ENCODE data around the gene PZP. TPM values are rescaled to one million over a fixed set of nuclear protein-coding genes. Genes with fewer than 3 reads are reported as not detected.
"Not testable (repeated sequence)": the region's sequence is repeated elsewhere in the genome, so short reads cannot be mapped to it uniquely, and the experiment has no call there.

Gene PZP
- total RNA-seq, result not detected

GRCh38 chr12:9208229-9208628 lies at the start of gene PZP:
TSS of gene PZP (minus strand) at chr12:9208395. CDS start at chr12:9208341, 54 bp downstream.
- no peak within 1 kb of the TSS for H3K4me3 Mint-ChIP-seq
- ChIA-PET POLR2A (no interaction called here), CTCF (no interaction called here)
- no peak for DNase-seq
- H3K27ac Mint-ChIP-seq, result no peak within 1 kb of the TSS
- no peaks in the 10 kb centered on the region for H3K9me3 Mint-ChIP-seq
- H3K4me1 Mint-ChIP-seq, result no peaks in the 10 kb centered on the region
- no peaks in the 10 kb centered on the region for H3K36me3 Mint-ChIP-seq (ENCODE audit: low read depth)
- no peaks in the 10 kb centered on the region for H3K27me3 Mint-ChIP-seq

GRCh38 chr12:9256758-9257405 lies 48.7 kb upstream of the PZP start:
- Mint-ChIP-seq H3K4me1 (peaks cover 2% of the 10 kb centered on the region), H3K9me3 (no peaks in the 10 kb centered on the region), H3K4me3 (no peak overlapping the region), H3K36me3 (ENCODE audit: low read depth) (no peaks in the 10 kb centered on the region), H3K27ac (no peak overlapping the region), H3K27me3 (peaks cover 23% of the 10 kb centered on the region)
- DNase-seq, result no peak
- ChIA-PET POLR2A (no interaction called here), CTCF (no interaction called here)

DNA sequence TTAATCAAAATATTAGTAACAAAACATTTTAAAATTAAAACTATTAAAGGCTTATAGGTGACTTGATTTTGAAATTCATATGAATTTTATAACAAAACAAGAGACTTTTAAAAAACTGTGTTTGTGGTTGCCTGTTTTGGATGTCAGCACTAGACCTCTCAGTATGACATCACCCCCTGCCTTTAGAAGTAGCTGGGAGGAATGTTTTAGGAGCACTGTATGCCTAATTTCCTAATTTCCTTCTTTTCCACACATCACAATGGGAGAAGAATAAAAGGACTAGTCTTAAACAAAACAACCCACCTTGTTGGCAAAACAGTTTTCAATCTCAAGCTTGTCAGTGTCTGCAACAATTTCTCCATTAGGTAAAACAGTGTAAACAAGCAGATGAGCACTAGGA lies 48.1 kb upstream of the PZP start:
- Mint-ChIP-seq H3K9me3 (no peaks in the 10 kb centered on the region), H3K27me3 (peaks cover 28% of the 10 kb centered on the region), H3K4me1 (peaks cover 2% of the 10 kb centered on the region), H3K4me3 (no peak overlapping the region), H3K36me3 (ENCODE audit: low read depth) (no peaks in the 10 kb centered on the region), H3K27ac (no peak overlapping the region)
- no peak for DNase-seq
- ChIA-PET POLR2A (no interaction called here), CTCF (interaction anchor here (1.0 kb wide), 1 partner anchor 8 kb away, joined by 3 read pairs; no protein-coding TSS in a partner anchor)

- no peak for DNase-seq
- Mint-ChIP-seq H3K36me3 (ENCODE audit: low read depth) (no peaks in the 10 kb centered on the region), H3K27ac (no peak overlapping the region), H3K4me3 (no peak overlapping the region), H3K27me3 (peaks cover 33% of the 10 kb centered on the region), H3K4me1 (peaks cover 2% of the 10 kb centered on the region), H3K9me3 (no peaks in the 10 kb centered on the region)
- ChIA-PET CTCF (interaction anchor here (0.8 to 1.0 kb wide), 2 partner anchors 9 to 167 kb away, joined by 3 read pairs; no protein-coding TSS in a partner anchor), POLR2A (no interaction called here)
Observed at GRCh38 chr12:9255837-9256236, 47.6 kb upstream of the PZP start.

GRCh38 chr12:9253464-9253863 lies 45.3 kb upstream of the PZP start:
- CTCF ChIA-PET, result no interaction called here
- Mint-ChIP-seq H3K4me1 (no peaks in the 10 kb centered on the region), H3K27ac (no peak overlapping the region), H3K36me3 (ENCODE audit: low read depth) (peaks cover 4% of the 10 kb centered on the region), H3K4me3 (no peak overlapping the region), H3K9me3 (peaks cover 9% of the 10 kb centered on the region), H3K27me3 (peaks cover 37% of the 10 kb centered on the region)
- POLR2A ChIA-PET, result no interaction called here
- no peak for DNase-seq

DNA sequence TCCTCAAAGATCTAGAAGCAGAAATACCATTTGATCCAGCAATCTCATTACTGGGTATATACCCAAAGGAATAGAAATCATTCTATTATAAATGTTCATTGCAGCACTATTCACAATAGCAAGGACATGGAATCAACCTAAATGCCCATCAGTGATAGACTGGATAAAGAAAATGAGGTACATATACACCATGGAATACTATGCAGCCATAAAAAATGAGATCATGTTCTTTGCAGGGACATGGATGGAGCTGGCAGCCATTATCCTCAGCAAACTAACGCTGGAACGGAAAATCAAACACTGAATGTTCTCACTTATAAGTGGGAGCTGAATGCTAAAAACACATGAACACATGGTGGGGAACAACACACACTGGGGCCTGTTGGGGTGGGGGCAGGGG lies 44.6 kb upstream of the PZP start:
- H3K4me3 Mint-ChIP-seq; H3K9me3 Mint-ChIP-seq; H3K36me3 Mint-ChIP-seq (ENCODE audit: low read depth); H3K27ac Mint-ChIP-seq; CTCF ChIA-PET; POLR2A ChIA-PET; H3K4me1 Mint-ChIP-seq; DNase-seq: not testable (repeated sequence)
- H3K27me3 Mint-ChIP-seq, result peaks cover 40% of the 10 kb centered on the region

GRCh38 chr12:9252256-9252655 lies 44.1 kb upstream of the PZP start:
- ChIA-PET CTCF (no interaction called here), POLR2A (no interaction called here)
- no peak for DNase-seq
- peaks cover 9% of the 10 kb centered on the region for H3K9me3 Mint-ChIP-seq
- H3K4me1 Mint-ChIP-seq, result no peaks in the 10 kb centered on the region
- H3K27me3 Mint-ChIP-seq, result peaks cover 40% of the 10 kb centered on the region
- peaks cover 4% of the 10 kb centered on the region for H3K36me3 Mint-ChIP-seq (ENCODE audit: low read depth)
- H3K27ac Mint-ChIP-seq, result no peak overlapping the region
- H3K4me3 Mint-ChIP-seq, result no peak overlapping the region

DNA sequence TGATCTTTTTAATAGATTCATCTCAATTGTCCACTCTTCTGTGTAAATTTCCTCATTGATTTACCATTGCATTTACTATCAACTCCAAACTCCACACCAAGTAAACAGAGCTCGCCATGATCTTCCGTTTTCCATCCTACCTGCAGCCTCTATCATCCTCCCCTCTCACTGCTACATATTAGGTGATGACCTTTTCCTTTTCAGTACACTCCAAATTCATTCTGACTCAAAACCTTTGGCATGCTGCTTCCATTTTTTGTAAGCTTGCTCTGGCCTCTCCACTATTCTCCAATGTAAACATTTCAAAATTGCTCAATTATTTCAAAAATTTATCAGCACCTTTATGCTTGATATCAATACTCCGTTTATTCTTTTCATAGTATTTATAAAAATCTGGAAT lies 40.2 kb upstream of the PZP start:
- Mint-ChIP-seq H3K4me1 (peaks cover 16% of the 10 kb centered on the region), H3K4me3 (no peak overlapping the region), H3K27ac (no peak overlapping the region), H3K36me3 (ENCODE audit: low read depth) (peaks cover 4% of the 10 kb centered on the region), H3K27me3 (peaks cover 31% of the 10 kb centered on the region), H3K9me3 (peaks cover 9% of the 10 kb centered on the region)
- DNase-seq, result no peak
- ChIA-PET CTCF (no interaction called here), POLR2A (no interaction called here)

DNA sequence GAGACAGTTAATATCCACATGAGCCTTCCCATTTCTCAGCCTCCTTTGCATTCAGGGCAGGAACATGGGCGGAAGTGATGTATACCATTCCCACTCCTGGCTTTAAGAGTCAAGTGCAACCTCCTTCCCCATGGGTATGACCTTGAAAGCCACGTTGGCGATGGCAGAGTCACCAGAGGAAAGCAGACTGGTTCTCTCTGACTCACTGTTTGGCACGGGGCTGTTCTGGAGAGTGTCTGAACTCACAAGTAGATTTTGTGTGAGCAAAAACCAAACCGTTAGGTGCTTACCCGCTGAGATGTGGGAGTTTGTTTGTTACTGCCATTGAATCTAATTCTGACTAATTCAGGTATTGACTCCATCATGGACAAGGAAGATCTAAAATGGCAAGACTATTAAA lies 36.7 kb upstream of the PZP start:
- DNase-seq, result peak; percentile 14
- no peak overlapping the region for H3K27ac Mint-ChIP-seq
- peaks cover 8% of the 10 kb centered on the region for H3K27me3 Mint-ChIP-seq

GRCh38 chr12:9243999-9244649 lies 35.9 kb upstream of the PZP start:
- H3K36me3 Mint-ChIP-seq (ENCODE audit: low read depth), result no peaks in the 10 kb centered on the region
- CTCF ChIA-PET, result no interaction called here
- H3K4me3 Mint-ChIP-seq, result no peak overlapping the region
- no peak for DNase-seq
- peaks cover 7% of the 10 kb centered on the region for H3K27me3 Mint-ChIP-seq
- no peak overlapping the region for H3K27ac Mint-ChIP-seq
- no peaks in the 10 kb centered on the region for H3K9me3 Mint-ChIP-seq
- peaks cover 25% of the 10 kb centered on the region for H3K4me1 Mint-ChIP-seq
- POLR2A ChIA-PET, result no interaction called here

More for the DNA sequence above, 36.7 kb upstream of the PZP start:
- H3K4me1 Mint-ChIP-seq, result peaks cover 25% of the 10 kb centered on the region
- CTCF ChIA-PET, result no interaction called here
- H3K4me3 Mint-ChIP-seq, result no peak overlapping the region
- H3K9me3 Mint-ChIP-seq, result peaks cover 2% of the 10 kb centered on the region
- POLR2A ChIA-PET, result no interaction called here
- H3K36me3 Mint-ChIP-seq (ENCODE audit: low read depth), result peaks cover under 1% of the 10 kb centered on the region

- H3K27ac Mint-ChIP-seq, result no peak overlapping the region
- ChIA-PET POLR2A (no interaction called here), CTCF (no interaction called here)
- no peak overlapping the region for H3K4me3 Mint-ChIP-seq
- peaks cover 14% of the 10 kb centered on the region for H3K27me3 Mint-ChIP-seq
- peaks cover 25% of the 10 kb centered on the region for H3K4me1 Mint-ChIP-seq
- H3K36me3 Mint-ChIP-seq (ENCODE audit: low read depth), result no peaks in the 10 kb centered on the region
- no peaks in the 10 kb centered on the region for H3K9me3 Mint-ChIP-seq
- DNase-seq, result no peak
Observed at GRCh38 chr12:9241301-9241700, 33.1 kb upstream of the PZP start.

DNA sequence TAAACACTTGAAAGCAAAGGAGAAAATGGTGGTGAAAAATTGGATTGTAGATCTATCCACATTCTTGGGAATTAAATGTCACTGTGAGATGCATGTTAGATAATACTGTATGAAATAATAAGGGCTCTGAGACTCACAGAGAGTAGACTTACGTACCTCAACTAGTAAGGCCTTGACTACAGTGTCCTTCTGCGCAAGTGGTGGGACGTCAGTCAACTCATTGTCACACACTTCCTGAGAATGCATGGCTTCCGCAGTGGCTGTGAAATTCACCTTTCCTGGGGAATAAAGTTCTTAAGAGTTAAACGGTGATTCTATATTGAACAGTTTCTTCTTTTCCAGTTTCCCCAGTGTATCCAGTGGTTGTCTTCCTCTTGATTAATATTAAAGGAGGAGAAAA lies 32.6 kb upstream of the PZP start:
- H3K36me3 Mint-ChIP-seq (ENCODE audit: low read depth), result no peaks in the 10 kb centered on the region
- no peak overlapping the region for H3K27ac Mint-ChIP-seq
- peaks cover 14% of the 10 kb centered on the region for H3K27me3 Mint-ChIP-seq
- CTCF ChIA-PET, result no interaction called here
- H3K9me3 Mint-ChIP-seq, result no peaks in the 10 kb centered on the region
- DNase-seq, result no peak
- peak overlapping the region; percentile 82 for H3K4me3 Mint-ChIP-seq
- POLR2A ChIA-PET, result no interaction called here
- peaks cover 22% of the 10 kb centered on the region for H3K4me1 Mint-ChIP-seq

DNA sequence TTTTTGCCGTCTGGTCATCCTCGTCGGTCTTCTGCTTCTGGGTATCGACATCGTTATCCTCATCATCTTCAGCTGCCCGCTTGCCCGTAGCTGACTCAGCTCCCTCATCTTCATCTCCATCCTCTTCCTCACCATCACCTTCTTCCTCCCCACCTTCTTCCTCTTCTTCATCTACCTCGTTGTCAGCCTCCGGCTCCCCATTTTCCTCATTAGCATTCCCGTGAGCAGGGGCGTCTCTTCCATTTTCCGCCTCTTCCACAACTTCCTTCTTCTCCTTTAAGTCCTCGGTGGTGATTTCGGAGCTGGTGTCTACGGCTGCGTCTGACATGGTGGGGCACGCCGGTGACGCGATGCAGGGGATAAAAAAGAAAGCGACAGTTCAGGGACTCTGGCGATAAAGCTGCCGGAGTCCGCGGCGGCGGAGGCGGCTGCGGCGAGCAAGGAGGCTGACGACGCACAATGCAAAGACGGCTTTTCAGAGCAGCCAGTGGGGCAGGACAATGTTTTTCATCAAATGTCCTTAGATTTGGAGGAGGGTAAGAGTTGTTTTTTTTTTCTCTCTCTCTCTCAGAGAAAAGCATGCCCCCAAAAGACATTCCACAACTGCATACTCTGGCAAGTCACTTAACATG lies 31.9 kb upstream of the PZP start:
- POLR2A ChIA-PET; H3K36me3 Mint-ChIP-seq (ENCODE audit: low read depth); H3K9me3 Mint-ChIP-seq; CTCF ChIA-PET: not testable (repeated sequence)
- Mint-ChIP-seq H3K27ac (peak overlapping the region; percentile 86), H3K27me3 (peaks cover 15% of the 10 kb centered on the region), H3K4me3 (peak overlapping the region; percentile 82), H3K4me1 (peaks cover 17% of the 10 kb centered on the region)
- DNase-seq, result peak; percentile 46

- DNase-seq, result no peak
- CTCF ChIA-PET, result no interaction called here
- Mint-ChIP-seq H3K27ac (no peak overlapping the region), H3K36me3 (ENCODE audit: low read depth) (no peaks in the 10 kb centered on the region), H3K9me3 (no peaks in the 10 kb centered on the region), H3K27me3 (peaks cover 15% of the 10 kb centered on the region), H3K4me3 (no peak overlapping the region), H3K4me1 (peaks cover 9% of the 10 kb centered on the region)
- POLR2A ChIA-PET, result no interaction called here
Observed at GRCh38 chr12:9237286-9237685, 29.1 kb upstream of the PZP start.

Measured in activated CD4-positive, alpha-beta T cell treated with anti-CD3 and anti-CD28 coated beads, Interleukin-2, amount 10 ng/mL, durations not matched to agents 7 days and 5 days (primary cell).